NOMO-1 treated with dmso at 0.1 percent for 144 hours (cell line): ENCODE data around the gene SLC8A3.

Source experiments
- DNase-seq: peaks from one replicate; lab custom pipeline; 2025; ENCODE audit not compliant: unreplicated experiment; lab: John Stamatoyannopoulos, UW

The SLC8A3 gene

DNA sequence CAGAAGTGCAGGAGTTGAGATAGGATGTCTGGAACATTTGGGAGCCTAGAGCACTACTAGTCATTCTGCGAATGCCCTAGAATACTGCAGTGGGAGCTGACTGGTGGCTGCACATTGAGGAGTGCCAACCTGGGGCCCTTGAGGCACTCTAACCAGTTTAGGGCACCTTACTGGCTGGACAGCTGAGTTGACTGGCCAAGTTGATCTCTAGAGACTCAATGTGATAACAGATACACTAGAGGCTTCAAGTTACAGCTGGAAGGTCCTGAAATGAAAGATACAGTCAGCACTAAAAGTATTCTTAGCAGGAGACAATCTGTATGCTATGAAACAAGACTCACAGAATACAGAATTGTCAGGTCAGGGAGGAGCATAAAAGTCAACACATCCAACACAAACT lies 8.0 kb downstream of the SLC8A3 start:
- no peak for DNase-seq

DNA sequence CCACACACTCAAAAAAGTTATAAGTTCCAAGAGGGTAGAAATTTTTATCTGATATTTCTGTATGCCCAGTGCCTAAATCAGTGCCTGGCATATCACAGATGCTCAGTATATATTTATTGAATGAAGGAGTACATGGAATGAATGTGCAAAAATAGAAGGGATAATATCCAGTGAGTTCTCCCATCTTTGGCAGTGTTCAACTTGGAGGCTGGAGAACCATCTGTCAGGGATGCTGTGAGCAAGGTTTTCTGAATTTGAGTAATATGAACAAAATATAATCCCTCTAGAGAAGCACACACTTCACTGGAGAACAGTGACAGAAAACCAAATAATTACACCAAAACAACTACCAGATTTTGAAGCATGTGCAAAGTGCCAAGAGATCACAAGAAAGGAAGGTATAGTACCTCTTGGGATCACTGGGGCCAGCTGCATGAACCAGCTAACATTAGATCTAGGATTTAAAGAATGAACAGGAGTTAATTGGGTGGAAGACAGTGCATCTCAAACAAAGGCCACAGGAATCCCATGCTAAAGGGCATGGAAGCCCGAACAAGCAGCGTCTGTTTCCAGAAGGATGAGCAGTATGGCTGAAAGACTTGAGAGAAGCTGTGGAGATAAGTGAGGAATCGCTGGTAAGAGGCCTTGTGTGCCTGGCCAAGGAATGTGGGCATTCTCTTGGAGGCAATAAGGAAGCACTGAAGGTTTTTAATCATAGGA lies 11.5 kb downstream of the SLC8A3 start:
- no peak for DNase-seq

DNA sequence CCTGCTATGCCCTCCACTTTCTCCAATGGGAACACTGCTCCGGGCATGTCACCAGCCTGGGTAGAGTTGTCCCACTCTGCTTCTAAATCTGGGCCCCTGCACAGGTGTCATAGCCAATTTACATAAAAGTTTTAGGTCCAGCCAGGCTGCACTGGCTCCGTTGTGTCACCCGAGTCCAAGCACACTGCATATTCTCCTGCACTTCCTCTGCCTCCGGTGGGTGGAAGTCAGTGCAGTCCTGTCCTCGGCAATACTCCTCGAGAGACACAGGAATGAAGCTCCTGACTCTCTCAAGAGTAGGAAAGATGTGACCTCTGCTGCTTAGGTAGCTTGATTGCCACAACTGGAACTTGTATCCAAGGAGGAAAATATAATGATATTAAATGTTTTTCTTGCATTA lies 15.2 kb downstream of the SLC8A3 start:
- DNase-seq = no peak

DNA sequence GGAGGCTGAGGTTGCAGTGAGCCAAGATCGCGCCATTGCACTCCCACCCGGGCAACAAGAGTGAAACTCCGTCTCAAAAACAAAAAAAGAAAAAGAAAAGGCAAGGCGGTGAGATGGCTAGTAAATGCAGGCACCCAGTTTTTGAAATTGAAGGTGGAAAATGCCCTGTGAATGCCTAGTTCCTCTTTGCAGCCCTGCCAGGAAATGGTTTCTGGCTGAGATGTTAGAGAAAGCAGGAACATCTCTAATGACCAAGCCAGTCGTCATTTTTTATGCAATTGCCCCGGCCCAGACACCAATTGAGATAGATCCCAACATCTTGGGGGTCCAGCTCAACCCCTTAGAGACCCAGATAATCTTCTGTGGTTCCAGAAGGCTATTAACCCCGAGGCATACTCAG lies 17.0 kb downstream of the SLC8A3 start:
- no peak for DNase-seq

DNA sequence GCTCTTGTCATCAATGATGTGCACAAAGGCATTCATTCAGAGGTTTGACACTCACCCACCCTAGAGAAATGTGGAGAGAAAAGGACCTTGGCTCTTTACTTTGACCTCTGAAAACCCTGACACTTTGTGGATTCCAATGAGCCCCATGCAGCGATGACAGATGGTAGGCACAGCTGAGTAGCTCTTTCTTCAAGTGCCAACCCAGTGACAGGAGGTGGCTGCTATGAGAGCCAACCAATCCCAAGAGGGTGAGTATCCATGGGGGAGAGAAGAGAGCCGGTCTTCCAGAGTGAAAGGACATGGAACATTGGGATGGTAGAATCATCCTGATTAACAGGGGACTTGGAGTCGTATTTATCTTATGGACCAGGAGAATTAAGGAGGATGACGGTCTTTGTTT lies 17.8 kb downstream of the SLC8A3 start:
- DNase-seq = no peak

DNA sequence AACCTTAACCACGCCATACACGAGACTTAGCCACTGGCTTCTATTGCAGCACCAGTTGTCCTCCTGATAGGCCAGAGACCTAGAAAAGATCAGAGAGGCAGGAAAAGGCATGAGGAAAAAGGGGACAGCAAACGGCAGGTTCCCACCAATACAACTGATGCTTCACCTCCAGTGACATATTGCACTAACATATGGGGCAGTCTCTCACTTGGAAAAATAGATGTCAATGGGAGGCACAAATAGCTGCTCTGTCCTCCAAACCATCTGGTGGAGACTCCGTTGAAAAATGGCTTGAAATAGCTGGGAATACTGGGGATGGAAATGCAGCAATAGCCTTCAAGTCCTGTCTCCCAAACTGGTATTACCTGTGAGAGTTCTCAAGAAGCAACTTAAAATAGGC lies 20.3 kb downstream of the SLC8A3 start:
- no peak for DNase-seq

DNA sequence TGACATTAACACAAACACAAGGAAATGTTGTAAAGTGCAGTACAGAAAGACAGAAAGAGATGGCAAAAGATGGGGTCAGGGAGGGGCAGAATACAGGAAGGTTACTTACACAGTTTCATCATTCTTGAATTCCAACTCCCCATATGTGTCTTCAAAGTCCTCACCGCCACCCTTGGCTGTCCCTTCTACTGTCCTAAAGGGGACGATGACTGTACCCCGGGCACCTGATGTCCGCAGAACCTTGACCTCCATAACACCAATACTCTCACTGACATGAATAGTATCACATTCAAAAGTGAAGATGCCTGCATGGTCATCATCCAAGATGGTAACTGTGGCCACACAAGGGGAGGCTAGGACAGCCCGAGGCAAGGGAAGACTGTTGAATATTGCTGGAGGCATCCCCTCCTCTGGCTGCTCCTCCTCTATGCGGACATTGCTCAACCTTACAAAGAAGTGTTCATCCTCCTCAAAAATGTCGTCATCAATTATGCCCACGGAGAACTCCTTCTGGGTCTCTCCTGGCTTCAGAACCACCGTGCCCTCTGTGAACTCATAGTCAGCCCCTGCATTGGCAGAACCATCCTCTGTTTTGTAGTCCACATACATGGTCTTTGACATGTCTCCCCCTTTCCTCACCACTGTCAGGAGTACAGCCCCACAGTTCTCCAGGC lies 22.1 kb downstream of the SLC8A3 start:
- DNase-seq = no peak

DNA sequence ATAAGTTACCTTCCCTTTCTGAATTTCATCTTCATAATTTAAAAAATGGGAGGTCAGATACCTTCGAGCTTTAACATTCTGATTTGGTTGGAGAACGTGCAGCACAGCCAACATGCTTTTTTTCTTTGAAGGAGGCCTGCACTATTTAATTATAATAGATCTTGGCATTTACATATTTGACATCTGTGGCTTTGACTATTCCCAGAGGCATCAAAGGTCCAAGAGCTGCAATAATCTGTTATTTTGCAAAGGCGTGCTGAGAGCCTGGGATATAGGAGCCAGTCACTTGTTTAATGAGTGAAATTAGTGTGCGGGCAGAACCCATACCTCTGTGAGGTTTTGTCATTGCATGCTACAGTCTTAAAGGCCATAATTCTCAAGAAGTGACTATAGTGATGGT lies 26.4 kb downstream of the SLC8A3 start:
- no peak for DNase-seq

DNA sequence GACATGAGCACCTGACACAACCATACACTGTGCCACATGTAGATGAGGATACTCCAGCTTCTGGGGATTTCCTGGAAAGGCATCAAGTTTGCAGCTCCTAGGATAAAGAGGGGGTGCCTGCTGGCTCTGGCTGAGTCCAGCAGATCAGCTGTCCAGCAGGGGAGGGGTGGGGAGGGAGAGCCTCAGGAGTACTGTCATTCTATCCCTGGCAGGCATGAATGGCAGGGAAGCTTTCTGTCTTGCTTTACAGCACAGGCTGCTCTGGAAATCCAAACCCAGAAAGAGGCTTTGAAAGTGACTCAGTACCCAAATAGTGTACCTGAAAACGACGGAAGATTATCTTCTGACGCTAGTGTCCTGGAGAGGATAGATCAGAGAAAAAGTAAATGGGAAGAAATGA lies 32.2 kb downstream of the SLC8A3 start:
- no peak for DNase-seq

DNA sequence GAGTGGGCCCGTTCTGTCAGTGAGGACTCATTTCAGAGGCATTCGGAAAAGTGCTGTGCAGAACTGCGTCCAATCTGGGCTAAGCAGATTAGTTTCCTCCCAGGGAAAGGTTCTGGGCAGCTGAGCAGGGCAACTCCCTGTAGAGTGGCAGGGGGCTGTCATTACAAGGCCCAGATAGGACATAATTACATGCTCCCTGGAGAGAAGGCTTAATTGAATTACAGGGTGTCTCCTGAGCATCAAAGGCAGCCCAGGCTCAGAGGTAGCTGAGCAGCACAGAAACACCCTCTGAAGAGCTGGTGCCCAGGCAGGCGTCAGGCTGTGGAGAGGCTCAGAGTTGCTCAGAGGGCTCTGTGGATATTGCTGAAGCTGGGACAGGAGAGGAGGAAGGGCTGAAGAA lies 36.0 kb downstream of the SLC8A3 start:
- DNase-seq = no peak

DNA sequence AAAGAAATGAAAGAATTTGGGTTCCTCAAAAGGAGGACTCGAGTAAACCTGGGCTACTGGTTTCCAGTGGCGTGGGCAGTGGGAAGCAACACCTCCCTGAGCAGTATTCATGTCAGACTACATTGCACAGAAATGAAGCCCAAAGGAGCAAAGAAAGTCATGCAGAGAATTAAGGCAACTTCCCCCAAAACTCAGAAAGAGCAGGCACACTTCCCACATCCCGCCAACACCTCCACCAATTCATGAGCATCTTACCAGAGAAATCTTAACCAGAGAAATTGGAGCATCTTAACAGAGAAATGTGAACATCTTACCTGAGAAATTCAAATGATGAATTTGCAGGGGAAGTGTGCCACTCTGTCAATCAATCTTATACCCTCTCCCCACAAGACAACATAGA lies 36.7 kb downstream of the SLC8A3 start:
- DNase-seq = no peak

DNA sequence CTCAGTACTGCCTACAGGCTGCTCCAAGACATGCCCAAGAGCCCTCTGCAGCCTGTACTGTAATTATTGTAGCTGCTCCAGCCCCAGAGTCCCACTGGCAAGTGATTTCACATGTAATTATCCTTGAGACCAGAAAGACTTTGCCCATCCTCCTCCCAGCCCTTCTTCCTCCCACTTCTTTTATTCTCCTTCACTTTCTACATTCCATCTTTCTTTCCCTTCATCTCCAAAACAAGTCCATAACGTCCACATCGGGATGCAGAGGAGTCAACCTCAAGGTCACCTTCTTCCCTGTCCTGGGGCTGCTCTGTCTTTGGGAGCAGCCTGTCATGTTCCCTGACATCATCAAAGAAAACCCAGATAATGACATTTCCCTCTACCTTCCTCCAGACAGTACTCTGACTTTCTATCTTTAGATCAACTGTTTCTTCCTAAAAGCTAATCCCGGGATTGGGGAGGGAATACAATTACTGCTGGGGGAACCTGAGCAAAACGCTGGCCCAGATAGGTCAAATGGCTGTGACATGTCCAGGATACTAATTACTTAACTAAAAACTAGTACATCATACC lies 39.1 kb downstream of the SLC8A3 start:
- no peak for DNase-seq

DNA sequence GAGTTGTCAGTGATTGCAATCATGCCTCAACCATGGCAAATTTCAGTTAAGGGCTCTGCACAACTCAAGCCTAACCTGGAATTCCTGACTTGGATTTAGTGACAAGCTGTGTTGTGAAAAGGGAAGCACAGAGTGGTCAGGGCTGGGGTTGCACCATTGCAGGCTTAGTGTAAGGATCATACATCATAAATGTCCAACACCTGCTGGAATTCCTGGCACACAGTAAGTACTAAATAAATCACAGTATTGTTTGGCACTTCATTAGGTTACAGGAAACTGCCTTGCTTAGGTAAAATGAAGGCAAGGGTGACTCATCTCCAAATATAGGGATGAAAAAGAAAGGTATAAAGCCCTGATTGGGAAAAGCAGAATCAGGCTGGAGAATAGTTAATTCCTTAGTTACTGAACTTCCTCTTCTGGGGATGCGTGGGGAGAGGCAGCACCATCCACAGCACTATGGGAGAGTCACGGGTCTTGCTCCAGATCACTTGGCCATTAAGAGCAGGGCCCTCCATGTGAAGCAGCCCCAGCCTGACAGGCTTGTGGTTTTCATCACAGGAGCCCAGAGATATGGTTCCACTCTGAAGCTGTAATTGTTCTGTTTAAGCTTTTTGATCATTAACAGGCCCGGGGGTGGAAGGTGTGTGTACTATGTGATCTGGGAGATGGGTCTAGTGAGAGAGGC lies 39.7 kb downstream of the SLC8A3 start:
- DNase-seq = no peak

DNA sequence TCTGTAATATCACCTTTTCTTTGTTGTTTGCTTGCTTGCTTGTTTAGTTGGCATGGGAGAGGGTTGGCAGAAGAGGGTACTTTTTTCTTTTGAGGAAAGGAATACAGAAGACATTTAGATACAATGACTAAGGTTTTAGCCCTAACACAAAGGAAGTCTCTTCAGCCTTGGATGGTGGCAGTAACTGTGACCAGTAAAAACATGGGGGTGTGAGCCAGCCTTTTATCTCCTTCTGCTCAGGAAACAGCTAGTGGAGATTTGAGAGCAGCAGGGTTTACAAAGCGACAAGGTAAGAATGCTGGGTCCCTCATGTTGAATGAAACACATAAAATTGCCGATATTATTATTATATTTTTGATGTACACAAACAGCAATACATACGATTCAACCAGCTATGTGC lies 40.4 kb downstream of the SLC8A3 start:
- no peak for DNase-seq

DNA sequence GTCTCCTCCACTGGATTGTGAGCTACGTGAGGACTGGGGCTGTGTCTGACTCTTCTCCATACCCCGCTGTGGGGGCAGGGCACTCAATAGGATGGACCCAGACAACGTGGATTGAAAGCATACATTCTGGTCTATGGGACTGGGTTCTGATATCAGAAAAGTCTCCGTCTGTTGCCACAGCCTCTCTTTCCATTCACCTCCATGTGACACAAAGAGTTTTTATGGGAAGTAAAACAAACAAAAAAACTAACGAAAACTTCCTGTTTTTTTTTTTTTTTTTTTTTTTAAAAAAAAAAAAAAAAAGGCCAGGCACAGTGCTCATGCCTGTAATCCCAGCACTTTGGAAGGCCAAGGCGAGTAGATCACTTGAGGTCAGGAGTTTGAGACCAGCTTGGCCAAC lies 44.7 kb downstream of the SLC8A3 start:
- DNase-seq = no peak

DNA sequence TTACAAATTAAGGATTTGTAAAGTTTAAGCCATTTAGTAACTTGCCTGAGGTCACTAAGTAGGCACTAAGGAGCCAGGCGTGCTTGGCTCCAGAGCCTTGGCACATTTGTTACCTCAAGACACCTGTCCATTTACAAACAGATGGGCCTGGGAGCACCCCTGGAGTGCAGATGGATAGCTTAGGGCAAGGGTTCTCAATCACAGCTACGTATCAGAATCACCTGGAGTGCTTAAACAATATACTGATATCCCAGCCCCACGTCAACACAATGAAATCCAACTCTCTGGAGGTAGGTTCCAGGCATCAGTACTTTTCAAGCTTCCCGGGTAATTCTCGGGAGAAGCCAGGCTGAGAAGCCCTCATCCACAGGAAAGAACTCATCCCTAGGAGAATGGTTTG lies 45.4 kb downstream of the SLC8A3 start:
- DNase-seq = no peak

DNA sequence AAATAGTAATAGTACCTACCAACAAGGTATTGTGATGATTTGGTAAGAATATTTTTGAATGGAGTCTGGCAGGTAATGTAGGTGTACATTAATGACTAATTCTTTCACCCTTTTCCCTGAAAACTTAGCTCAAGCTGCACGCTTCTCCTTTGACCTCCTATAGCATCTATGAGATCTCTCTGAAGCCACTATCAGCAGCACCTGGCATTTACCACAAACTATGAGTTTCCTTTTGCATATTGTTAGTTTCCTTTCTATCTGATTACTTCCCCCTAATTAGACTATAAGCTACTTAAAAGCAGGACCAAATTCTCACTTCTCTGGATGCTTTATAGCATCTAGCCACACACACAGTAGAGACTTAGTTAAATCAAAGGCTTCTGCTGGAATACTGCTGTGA lies 48.1 kb downstream of the SLC8A3 start:
- DNase-seq = no peak

DNA sequence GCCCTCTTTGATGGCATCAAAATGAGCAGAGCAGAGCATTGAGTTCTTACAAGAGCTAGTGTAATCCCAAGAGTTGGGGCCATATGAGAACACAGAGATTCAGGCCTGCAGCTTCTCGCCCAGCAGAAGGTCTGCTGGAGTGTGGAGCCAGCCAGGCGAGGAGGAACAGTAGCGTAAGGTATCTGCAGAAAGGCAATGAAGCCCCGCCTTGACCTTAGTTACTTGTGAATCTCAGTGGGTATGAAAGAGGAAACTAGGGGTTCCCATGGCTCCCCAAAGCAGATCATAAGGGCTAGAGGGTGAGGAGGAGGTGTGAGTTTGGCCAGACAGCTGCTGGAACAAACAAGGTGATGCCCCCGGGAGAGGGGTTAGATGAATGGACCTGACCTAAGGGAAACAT lies 49.4 kb downstream of the SLC8A3 start:
- no peak for DNase-seq

DNA sequence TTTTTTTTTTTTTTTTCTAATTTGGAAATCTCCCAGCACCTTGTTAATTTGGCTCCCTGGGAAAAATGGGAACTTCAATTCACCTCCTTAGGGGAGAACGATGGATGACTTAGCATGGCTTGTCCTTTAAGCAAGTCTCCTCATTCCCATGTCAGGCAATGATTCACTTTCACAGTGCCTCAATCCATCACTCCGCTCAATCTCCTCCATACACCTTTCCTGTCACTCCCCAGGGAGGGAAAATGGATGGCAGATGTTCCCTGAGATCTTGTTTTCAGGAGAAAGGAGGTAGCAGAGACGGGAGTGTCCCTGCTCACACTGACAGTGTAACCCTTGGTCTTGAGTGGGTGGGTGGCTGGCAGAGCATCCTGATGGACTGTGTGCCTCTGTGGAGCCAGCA lies 51.0 kb downstream of the SLC8A3 start:
- DNase-seq = no peak

DNA sequence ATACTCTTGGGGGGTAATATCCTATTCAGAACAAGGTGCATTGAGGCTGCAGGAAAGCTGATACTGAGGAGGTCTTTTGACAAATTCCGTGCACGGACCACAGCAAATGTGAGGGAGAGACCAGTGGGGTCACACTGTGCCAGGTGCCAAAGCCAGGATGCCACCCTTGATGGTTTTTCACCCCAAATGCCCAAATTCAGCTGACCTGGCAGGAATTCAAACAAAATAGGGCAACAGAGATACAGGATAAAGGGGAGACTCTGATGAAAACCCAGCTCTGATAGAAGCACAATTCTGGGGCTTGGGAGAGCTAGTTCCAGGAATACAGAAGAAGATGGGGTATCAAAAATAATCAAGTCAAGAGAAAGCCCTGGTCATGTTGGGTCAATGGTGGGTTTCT lies 55.3 kb downstream of the SLC8A3 start:
- DNase-seq = no peak

DNA sequence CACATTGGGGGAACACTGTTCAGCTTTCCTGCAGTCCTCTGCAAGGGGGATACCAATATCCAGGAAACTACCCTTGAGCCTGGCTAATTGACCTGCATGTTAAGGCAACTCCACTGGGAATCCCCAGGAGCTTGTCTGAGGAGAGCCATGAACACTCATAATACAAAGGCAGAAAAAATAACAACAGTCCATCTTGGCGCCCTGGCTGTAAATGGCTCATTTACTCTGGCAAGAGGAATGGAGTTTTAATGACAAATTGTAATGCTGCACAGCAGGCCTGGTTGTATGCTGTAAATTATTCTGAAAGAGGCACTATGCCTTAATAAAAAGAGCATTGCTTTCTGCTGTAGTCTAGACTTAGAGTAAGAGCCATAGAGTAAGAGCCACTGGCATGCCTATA lies 58.3 kb downstream of the SLC8A3 start:
- no peak for DNase-seq

DNA sequence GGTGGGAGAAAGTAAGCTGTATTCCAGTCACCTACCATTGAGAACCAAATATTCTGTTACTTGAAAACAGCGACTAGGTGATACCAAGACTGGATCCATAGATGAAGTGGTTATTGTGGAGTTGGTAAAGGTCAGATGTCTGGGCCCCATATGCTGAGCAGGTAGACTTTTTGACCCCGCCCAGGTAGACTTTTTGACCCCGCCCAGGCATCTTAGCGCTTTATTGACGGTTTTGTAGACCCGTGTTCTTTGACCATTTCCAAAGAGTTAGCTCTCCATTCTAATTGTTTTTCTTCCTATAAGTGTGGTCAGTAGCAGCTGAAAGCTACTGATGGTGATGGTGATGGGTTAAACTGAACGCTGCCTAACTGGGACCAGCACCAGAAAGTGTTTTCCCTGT lies 61.6 kb downstream of the SLC8A3 start:
- DNase-seq = no peak
